Measurements from ENCODE around the gene A3GALT2.
A peak's percentile ranks its signal among the peaks of the same experiment; 100 is the strongest.

Gene A3GALT2

GRCh38 chr1:33320619-33321165 is at the start of gene A3GALT2:
Gene A3GALT2 (minus strand): TSS chr1:33321098. CDS start chr1:33321098, 0 bp downstream.
- no peak for DNase-seq (ENCODE audit: extremely low read depth in 1 of 2, low read depth in 1 of 2)

DNA sequence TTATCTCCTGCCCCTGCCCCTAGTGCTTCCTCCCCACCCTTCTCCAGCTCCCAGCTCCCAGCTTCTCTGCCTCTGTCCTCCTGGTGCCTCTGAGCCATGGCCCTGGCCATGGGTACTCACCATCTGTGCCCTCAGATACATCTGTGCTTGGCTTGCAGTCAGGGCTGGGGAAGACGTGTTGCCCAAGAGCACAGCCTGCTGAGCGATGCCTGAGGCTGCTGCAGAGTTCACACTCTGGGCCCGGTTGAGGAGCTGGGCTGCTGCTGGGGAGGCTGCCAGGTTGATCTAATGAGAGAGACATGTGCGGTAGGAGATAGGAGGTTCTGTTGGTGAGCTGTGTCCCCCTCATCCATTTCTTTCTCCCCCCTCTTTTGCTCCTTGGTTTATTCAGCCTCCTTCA is 49.4 kb upstream of the A3GALT2 start:
- no peak for DNase-seq (ENCODE audit: extremely low read depth in 1 of 2, low read depth in 1 of 2)

DNA sequence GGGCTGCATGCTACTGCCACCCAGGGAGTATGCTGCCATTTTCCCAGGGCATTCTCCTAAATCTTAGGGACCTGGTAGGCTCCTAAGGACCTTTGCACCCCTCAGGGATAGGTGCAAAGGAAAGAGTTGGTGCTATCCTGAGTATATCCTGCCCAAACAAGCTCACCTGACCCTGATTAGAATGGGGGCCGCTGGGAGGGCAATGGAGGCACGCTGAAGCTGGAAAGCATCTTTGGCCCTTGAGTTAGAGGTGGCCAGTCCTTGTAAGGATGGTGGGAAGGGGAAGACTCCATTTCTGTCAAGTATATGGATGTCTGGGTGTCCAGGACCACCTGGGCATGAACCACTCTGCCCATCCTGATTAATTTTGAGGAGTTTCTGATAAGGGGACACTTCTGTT is 48.9 kb upstream of the A3GALT2 start:
- DNase-seq (ENCODE audit: extremely low read depth in 1 of 2, low read depth in 1 of 2), result no peak

DNA sequence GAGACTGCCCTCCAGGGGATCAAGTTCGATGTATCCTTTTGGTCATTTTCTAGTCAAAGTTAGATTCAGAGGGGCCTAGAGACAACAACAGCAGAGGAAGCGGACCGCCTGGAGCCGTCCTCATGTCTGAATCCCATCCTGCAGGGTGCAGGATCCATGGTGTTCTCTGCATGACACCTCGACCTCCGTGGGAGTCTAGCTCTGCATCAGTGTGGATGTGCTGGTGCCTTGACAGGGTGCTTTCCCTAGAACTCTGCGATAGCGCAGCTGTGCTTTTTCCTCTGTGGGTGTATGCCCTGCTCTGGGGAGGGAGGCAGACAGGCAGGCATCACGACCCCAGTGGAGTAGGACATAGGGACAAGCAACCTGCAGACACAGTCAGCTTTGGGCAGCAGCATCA is 48.2 kb upstream of the A3GALT2 start:
- no peak for DNase-seq (ENCODE audit: extremely low read depth in 1 of 2, low read depth in 1 of 2)

DNA sequence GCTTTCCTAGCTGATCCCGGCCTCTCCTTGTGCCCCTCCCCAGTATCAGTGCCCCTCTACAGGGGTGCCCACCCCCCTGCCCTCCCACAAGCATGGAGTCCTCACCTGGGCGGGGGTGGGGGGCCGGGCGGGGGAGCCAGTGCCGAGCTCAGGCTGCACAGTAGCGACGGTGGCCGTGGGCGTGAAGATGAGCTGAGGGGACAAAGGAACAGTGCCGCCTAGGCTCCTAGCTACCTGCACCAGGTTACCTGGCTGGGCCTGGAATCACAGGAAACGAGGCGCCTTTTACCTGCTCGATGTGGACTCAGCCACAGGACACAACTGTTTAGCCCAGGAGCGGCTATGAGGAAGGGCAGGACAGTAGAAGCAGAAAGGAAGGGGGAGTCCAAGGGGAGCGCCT is 47.5 kb upstream of the A3GALT2 start:
- DNase-seq (ENCODE audit: extremely low read depth in 1 of 2, low read depth in 1 of 2), result no peak

- peak; percentile 35 to 61 for DNase-seq (ENCODE audit: extremely low read depth in 1 of 2, low read depth in 1 of 2)
These were observed 46.8 kb upstream of the A3GALT2 start for GRCh38 chr1:33367485-33368405.

DNA sequence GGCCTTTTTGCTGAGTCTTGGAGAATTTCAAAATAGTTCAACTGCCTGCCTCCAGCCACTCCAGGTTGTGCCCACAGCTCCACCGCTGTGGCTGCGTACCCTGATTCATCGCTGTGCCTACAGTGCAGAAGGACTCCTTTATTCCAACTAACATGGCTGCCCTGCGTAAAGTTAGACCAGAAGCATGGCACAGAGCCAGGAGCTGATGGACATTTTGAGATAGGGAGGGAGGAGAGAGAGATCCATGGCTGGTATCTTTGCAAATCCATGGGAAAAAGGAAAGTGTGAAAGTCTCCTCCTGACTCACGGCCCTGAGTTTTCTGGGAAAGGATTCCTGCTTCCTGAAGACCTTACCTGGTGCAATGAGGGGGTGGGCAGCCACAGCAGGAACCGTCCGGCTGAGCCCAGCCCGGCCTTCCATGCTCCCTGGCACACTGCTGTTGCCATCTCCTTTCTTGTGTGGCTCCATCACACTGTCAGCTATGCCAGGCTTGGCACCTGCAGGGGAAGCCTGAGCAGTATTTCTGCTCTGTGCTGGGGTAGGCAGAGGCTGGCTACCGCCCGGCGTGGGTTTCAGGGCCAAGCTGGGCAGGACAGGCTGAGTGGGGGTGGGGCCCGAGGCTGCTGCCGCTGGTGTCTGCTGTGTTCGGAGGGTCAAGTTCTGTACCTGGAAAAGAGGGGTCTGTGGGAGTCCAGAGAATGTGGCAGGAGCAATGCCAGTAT is 46.0 kb upstream of the A3GALT2 start:
- no peak for DNase-seq (ENCODE audit: extremely low read depth in 1 of 2, low read depth in 1 of 2)

DNA sequence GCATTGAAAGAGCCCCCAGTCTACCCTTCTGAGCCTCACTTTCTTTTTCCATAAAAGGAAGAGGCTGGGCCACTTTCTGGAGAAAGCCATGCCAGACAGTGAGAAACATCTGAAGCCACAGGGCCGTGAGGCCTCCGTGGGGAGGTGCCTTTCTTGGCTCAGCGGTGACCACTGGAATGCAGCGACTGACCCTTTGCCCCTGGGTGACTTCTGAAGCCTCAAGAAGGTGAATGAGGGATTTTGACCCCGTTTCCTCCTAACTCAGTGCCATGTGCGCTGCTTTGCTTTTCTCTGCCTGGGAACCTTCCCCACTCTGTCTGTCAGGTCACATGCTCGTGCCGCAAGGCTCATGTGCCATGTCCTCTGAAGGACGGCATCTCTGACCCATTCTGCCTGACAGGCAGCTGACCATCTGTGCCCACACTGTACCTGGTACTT is 44.7 kb upstream of the A3GALT2 start:
- DNase-seq (ENCODE audit: extremely low read depth in 1 of 2, low read depth in 1 of 2), result no peak

DNA sequence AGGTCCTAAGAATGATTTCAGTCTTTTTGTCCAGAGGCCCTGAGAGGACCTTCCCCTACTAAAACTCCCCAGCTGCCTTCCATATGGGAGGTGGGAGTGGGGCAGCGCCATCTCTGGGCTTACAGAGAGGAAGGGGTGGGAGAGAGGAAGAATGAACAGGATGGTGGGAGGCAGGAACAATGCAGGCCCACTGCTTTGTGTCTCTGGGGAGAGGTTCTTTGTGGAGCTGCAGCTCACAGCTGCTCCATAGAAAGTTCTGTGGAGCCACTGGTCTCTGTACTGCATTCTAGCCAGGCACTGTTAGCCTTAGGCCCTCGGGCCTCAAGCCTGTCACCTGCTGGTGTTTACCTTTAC is 43.6 kb upstream of the A3GALT2 start:
- DNase-seq (ENCODE audit: extremely low read depth in 1 of 2, low read depth in 1 of 2), result no peak

DNA sequence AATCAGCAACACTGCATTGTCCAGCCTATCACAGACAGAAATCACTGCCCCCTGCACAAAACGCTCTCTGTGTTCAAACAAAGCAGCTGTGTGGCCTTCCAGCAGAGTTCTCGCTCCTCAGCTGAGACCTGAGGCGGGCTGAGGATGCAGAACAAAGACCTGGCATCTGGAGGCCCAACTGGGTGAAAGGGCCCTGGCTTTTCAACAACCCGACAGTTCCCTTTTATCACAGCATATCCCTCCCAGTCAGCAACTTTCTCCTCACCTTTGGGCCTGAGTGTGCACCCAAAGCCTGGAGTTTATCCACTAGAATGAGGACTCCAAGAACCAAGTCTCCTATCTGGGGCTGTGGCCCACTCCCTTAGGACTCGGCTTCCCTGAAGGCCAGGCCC is 42.6 kb upstream of the A3GALT2 start:
- DNase-seq (ENCODE audit: extremely low read depth in 1 of 2, low read depth in 1 of 2), result no peak

- no peak for DNase-seq (ENCODE audit: extremely low read depth in 1 of 2, low read depth in 1 of 2)
These were observed 42.1 kb upstream of the A3GALT2 start for GRCh38 chr1:33363021-33363420.

- no peak for DNase-seq (ENCODE audit: extremely low read depth in 1 of 2, low read depth in 1 of 2)
These were observed 40.8 kb upstream of the A3GALT2 start for GRCh38 chr1:33361532-33362235.

GRCh38 chr1:33360367-33360766 is 39.5 kb upstream of the A3GALT2 start:
- no peak for DNase-seq (ENCODE audit: extremely low read depth in 1 of 2, low read depth in 1 of 2)

DNA sequence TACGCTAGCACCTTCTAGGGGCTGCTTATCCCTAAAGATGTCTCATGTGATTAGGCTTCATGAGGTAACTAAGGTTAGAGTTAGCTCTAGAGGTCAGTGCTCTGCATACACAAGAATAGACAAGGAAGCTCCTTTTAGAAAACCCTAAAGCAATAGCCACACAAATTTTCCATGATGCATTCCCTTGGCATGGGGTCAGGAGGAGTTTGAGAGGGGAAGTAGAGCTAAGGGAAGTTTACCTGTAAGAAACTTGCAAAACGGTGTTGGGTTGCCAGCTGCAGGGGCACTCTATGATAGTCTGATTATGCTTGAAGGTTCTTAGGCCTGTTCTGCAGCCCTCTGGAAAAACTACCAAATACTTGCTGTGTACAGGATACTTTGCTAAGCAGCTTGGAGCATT is 39.0 kb upstream of the A3GALT2 start:
- no peak for DNase-seq (ENCODE audit: extremely low read depth in 1 of 2, low read depth in 1 of 2)

DNA sequence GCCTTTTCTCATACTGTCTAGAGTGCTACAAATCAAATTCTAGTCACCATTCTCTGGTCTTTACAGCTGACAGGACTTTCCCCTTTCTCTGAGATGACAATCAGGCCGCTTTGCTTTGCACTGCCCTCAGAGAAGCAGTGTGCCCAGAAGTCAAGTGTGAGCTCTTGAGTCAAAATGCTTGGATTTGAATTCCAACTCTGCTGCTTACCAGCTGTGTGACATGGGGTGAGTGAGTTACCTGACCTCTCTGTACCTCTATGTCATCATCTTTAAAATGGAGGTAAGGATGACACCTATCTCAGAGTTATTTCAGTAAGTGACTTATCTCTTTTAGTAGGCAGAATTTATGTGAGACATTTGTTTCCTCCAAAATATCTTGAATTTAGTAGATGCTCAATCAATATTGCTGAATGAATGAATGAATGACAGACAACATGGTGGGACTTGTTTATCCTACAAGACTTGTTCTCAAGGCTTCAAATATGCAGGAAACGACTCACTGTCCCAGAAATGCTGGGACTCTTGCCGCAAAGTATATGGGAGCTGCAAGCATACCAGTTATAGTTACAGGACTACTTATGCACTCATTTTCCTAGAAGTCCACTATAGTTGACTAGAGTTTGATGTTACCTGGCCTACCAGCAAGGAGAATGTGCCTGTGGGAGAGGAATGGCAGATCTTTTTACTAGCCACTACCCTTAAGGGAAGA is 38.1 kb upstream of the A3GALT2 start:
- DNase-seq (ENCODE audit: extremely low read depth in 1 of 2, low read depth in 1 of 2), result no peak

GRCh38 chr1:33358114-33358794 is 37.4 kb upstream of the A3GALT2 start:
- no peak for DNase-seq (ENCODE audit: extremely low read depth in 1 of 2, low read depth in 1 of 2)

GRCh38 chr1:33357099-33357498 is 36.2 kb upstream of the A3GALT2 start:
- DNase-seq (ENCODE audit: extremely low read depth in 1 of 2, low read depth in 1 of 2), result no peak

GRCh38 chr1:33354707-33355316 is 33.9 kb upstream of the A3GALT2 start:
- DNase-seq (ENCODE audit: extremely low read depth in 1 of 2, low read depth in 1 of 2), result no peak

GRCh38 chr1:33353531-33353930 is 32.6 kb upstream of the A3GALT2 start:
- no peak for DNase-seq (ENCODE audit: extremely low read depth in 1 of 2, low read depth in 1 of 2)

GRCh38 chr1:33351281-33351660 is 30.4 kb upstream of the A3GALT2 start:
- no peak for DNase-seq (ENCODE audit: extremely low read depth in 1 of 2, low read depth in 1 of 2)
